NCI-H510A treated with DMSO at 0.1 percent for 48 hours (cell line): ENCODE measurements around the gene SULT6B1.
A peak's percentile ranks its signal among the peaks of the same experiment; 100 is the strongest.
"Not testable (repeated sequence)": the region's sequence is repeated elsewhere in the genome, so short reads cannot be mapped to it uniquely, and the experiment has no call there.

Experiments
- DNase-seq: peaks from one replicate; lab custom pipeline; 2025; lab: John Stamatoyannopoulos, UW

SULT6B1 gene

GRCh38 chr2:37188570-37188969, at the start of gene SULT6B1:
TSS of gene SULT6B1 (minus strand) at chr2:37188670. CDS start at chr2:37188640, 30 bp downstream.
- DNase-seq = no peak

- DNase-seq = no peak
Observed at GRCh38 chr2:37232131-37232933, 43.9 kb upstream of the SULT6B1 start.

- peak; percentile 79 for DNase-seq
Observed at GRCh38 chr2:37231241-37232130, 43.0 kb upstream of the SULT6B1 start, which contains the start of the genes CEBPZ and NDUFAF7. TSS of gene CEBPZ (minus strand) at chr2:37231596. CDS start at chr2:37231567, 29 bp downstream. TSS of gene NDUFAF7 (plus strand) at chr2:37231658. CDS start at chr2:37231706, 48 bp downstream.

- peak; percentile 6 for DNase-seq
Observed at GRCh38 chr2:37230581-37230980, 42.1 kb upstream of the SULT6B1 start.

GRCh38 chr2:37228788-37229187, 40.3 kb upstream of the SULT6B1 start:
- no peak for DNase-seq

GRCh38 chr2:37226863-37227262, 38.4 kb upstream of the SULT6B1 start:
- no peak for DNase-seq

- DNase-seq = not testable (repeated sequence)
Observed at GRCh38 chr2:37225129-37225528, 36.7 kb upstream of the SULT6B1 start.

- no peak for DNase-seq
Observed at GRCh38 chr2:37224063-37224462, 35.6 kb upstream of the SULT6B1 start.

GRCh38 chr2:37223131-37223530, 34.7 kb upstream of the SULT6B1 start:
- DNase-seq = no peak

- no peak for DNase-seq
Observed at GRCh38 chr2:37219046-37219445, 30.6 kb upstream of the SULT6B1 start.

- no peak for DNase-seq
Observed at GRCh38 chr2:37215250-37215649, 26.8 kb upstream of the SULT6B1 start.

GRCh38 chr2:37211939-37212338, 23.5 kb upstream of the SULT6B1 start:
- DNase-seq = no peak

GRCh38 chr2:37211212-37211611, 22.7 kb upstream of the SULT6B1 start:
- no peak for DNase-seq

- DNase-seq = not testable (repeated sequence)
Observed at GRCh38 chr2:37206760-37207159, 18.3 kb upstream of the SULT6B1 start.

GRCh38 chr2:37205689-37206341, 17.3 kb upstream of the SULT6B1 start:
- DNase-seq = no peak

GRCh38 chr2:37205071-37205661, 16.7 kb upstream of the SULT6B1 start:
- not testable (repeated sequence) for DNase-seq

- DNase-seq = no peak
Observed at GRCh38 chr2:37203708-37204107, 15.2 kb upstream of the SULT6B1 start.

- no peak for DNase-seq
Observed at GRCh38 chr2:37201766-37202165, 13.3 kb upstream of the SULT6B1 start.

GRCh38 chr2:37201208-37201607, 12.7 kb upstream of the SULT6B1 start:
- DNase-seq = no peak

- no peak for DNase-seq
Observed at GRCh38 chr2:37198681-37199065, 10.2 kb upstream of the SULT6B1 start.

- peak; percentile 79 for DNase-seq
Observed at GRCh38 chr2:37196320-37197195, 8.1 kb upstream of the SULT6B1 start, which contains the start of gene CEBPZOS. TSS of gene CEBPZOS (plus strand) at chr2:37196496. CDS start at chr2:37199705, 3,209 bp downstream.
